GM12878 (cell line): ENCODE results near the gene ANKRD33B. TPM values are rescaled to one million over a fixed set of nuclear protein-coding genes. Genes with fewer than 3 reads are reported as not detected.

Source experiments
- ASH2L ChIP-seq: fragments of 300-600, 200-600 bp; sonication (generic); IDR thresholded peaks from 2 replicates; pipeline ENCODE4 v1.6.1; 2017; ENCODE audit warnings: low read depth, mild to moderate bottlenecking, borderline replicate concordance
- BACH1 ChIP-seq: fragments of 450-650 bp; IDR thresholded peaks from 2 replicates; pipeline ENCODE4 v1.6.1; 2017; ENCODE audit warnings: mild to moderate bottlenecking, borderline replicate concordance
- CBFB ChIP-seq: IDR thresholded peaks from 2 replicates; pipeline ENCODE4 v1.6.1; 2016; ENCODE audit warnings: antibody characterized with exemption, low read depth
- CHD1 ChIP-seq: IDR thresholded peaks from 2 replicates; pipeline ENCODE4 v1.6.1; 2012; ENCODE audit warnings: low read depth, low read length, improper control_type of control experiment
- CREM ChIP-seq: IDR thresholded peaks from 2 replicates; pipeline ENCODE4 v1.6.1; 2014; ENCODE audit warnings: antibody characterized with exemption, low read depth
- EED ChIP-seq: sonication (generic); IDR thresholded peaks from 2 replicates; pipeline ENCODE4 v1.6.1; 2016; ENCODE audit warnings: antibody characterized with exemption, low read depth
- FOS ChIP-seq: IDR thresholded peaks from 3 replicates; pipeline ENCODE4 v1.6.1; 2011; ENCODE audit warnings: borderline replicate concordance; ENCODE audit not compliant: insufficient read length; ENCODE audit errors: extremely low read depth
- GATAD2B ChIP-seq: fragments of 450-650 bp; conservative IDR thresholded peaks from 2 replicates; pipeline ENCODE4 v1.6.1; 2017; ENCODE audit warnings: low read depth, mild to moderate bottlenecking, moderate library complexity
- IRF4 ChIP-seq: IDR thresholded peaks from 2 replicates; pipeline ENCODE4 v1.6.1; 2011; ENCODE audit warnings: low read depth, low read length
- KAT2A ChIP-seq: conservative IDR thresholded peaks from 2 replicates; pipeline ENCODE4 v1.6.1; 2011; ENCODE audit warnings: low read depth, low read length; ENCODE audit not compliant: control insufficient read depth
- KDM1A ChIP-seq: fragments of 200-600 bp; sonication (generic); IDR thresholded peaks from 2 replicates; pipeline ENCODE4 v1.6.1; 2016; ENCODE audit warnings: borderline replicate concordance
- MAX ChIP-seq: IDR thresholded peaks from 2 replicates; pipeline ENCODE4 v1.6.1; 2012; ENCODE audit warnings: low read depth, low read length, improper control_type of control experiment
- MEF2B ChIP-seq: fragments of 450-650 bp; IDR thresholded peaks from 2 replicates; pipeline ENCODE4 v1.6.1; 2018; ENCODE audit warnings: mild to moderate bottlenecking, moderate library complexity; ENCODE audit not compliant: partially characterized antibody, poor library complexity, severe bottlenecking
- MYC ChIP-seq: IDR thresholded peaks from 2 replicates; pipeline ENCODE4 v1.6.1; 2011; ENCODE audit warnings: mild to moderate bottlenecking, low read length, moderate library complexity, inconsistent platforms; ENCODE audit not compliant: insufficient read depth, insufficient replicate concordance, insufficient read length, severe bottlenecking
- PRDM15 ChIP-seq: fragments of 450-650 bp; formaldehyde crosslinking; IDR thresholded peaks from 2 replicates; pipeline ENCODE4 v1.4.0; 2020; ENCODE audit warnings: mild to moderate bottlenecking, moderate library complexity
- RAD21 ChIP-seq: IDR thresholded peaks from 2 replicates; pipeline ENCODE4 v1.6.1; 2011; ENCODE audit warnings: mild to moderate bottlenecking, low read depth, low read length, moderate library complexity; ENCODE audit not compliant: insufficient read depth
- RAD51 ChIP-seq: fragments of 450-650 bp; IDR thresholded peaks from 2 replicates; pipeline ENCODE4 v1.6.1; 2016; ENCODE audit warnings: moderate library complexity, mild to moderate bottlenecking, inconsistent platforms
- RCOR1 ChIP-seq: conservative IDR thresholded peaks from 2 replicates; pipeline ENCODE4 v1.6.1; 2012; ENCODE audit warnings: low read depth, low read length, improper control_type of control experiment
- RELA ChIP-seq: fragments of 450-650 bp; IDR thresholded peaks from 2 replicates; pipeline ENCODE4 v1.8.0; 2014; ENCODE audit warnings: borderline replicate concordance; ENCODE audit not compliant: partially characterized antibody
- STAT1 ChIP-seq: fragments of 450-650 bp; conservative IDR thresholded peaks from 2 replicates; pipeline ENCODE4 v1.6.1; 2014; ENCODE audit warnings: antibody characterized with exemption, mild to moderate bottlenecking
- TAF1 ChIP-seq: IDR thresholded peaks from 2 replicates; pipeline ENCODE4 v1.6.1; 2011; ENCODE audit warnings: mild to moderate bottlenecking, low read depth, low read length, borderline replicate concordance
- TCF12 ChIP-seq: IDR thresholded peaks from 2 replicates; pipeline ENCODE4 v1.6.1; 2011; ENCODE audit warnings: low read depth, mild to moderate bottlenecking, low read length
- YBX1 ChIP-seq: fragments of 450-650 bp; IDR thresholded peaks from 2 replicates; pipeline ENCODE4 v1.6.1; 2016; ENCODE audit warnings: antibody characterized with exemption
- YY1 ChIP-seq: IDR thresholded peaks from 2 replicates; pipeline ENCODE4 v1.6.1; 2011; ENCODE audit warnings: low read depth, mild to moderate bottlenecking, low read length
- ZBED1 ChIP-seq: IDR thresholded peaks from 2 replicates; pipeline ENCODE4 v1.6.1; 2016; ENCODE audit warnings: borderline replicate concordance
- polyA plus RNA-seq, 11 experiments: library from polyadenylated mRNA; depleted of rRNA in 4 of 11; unstranded in 6 of 11; stranded (reverse) in 5 of 11; fragments of >200 nt; fragmentation: Nextera tagmentation in 4 of 11; fragmentation: Illumina TruSeq in 1 of 11; extraction: Ambion mirVana in 4 of 11; extraction: Trizol in 1 of 11; gene quantifications; 1 replicate in 1 of 11; 2 replicates in 10 of 11; pipeline versions ENCODE4 v1.2.1 to v1.2.3, GENCODE V29; 2011 to 2016; ENCODE audit warnings: inconsistent platforms in 2 of 11, missing spikeins in 2 of 11, low read depth in 1 of 11
- total RNA-seq, 4 experiments: library from RNA; depleted of rRNA in 3 of 4; stranded (reverse); fragments of >200 nt in 3 of 4; fragmentation: Illumina TruSeq in 1 of 4; extraction: Trizol in 1 of 4; gene quantifications; 2 replicates each; pipeline versions ENCODE4 v1.2.1 to v1.2.3, GENCODE V29; 2013 to 2021

Gene ANKRD33B
- total and polyA plus RNA-seq, 10 of the 15 experiments (the other 5 are each of a cell fraction or from before 2014, with no cell fraction given) = 4.9 to 61.6 (median 15.6) TPM

- TF ChIP-seq FOS = peak; percentile 2
- TF ChIP-seq KAT2A = no peak
- peak; percentile 5; the same call in 1 of the 2 replicates for TF ChIP-seq RAD21
- peak; percentile 96 for TF ChIP-seq EED
- TF ChIP-seq BACH1 = peak; percentile 80; the same call in 1 of the 2 replicates
- peak; percentile 99 for TF ChIP-seq TCF12
- TF ChIP-seq ASH2L = 0 out of 2 replicates have a peak, but pooled peaks have one; percentile 15
- peak; percentile 60 for TF ChIP-seq RELA
- peak; percentile 54; the same call in 1 of the 2 replicates for TF ChIP-seq GATAD2B
- peak; percentile 99 for TF ChIP-seq IRF4
- TF ChIP-seq MAX = no peak; the same call in 1 of the 2 replicates
- TF ChIP-seq RAD51 = peak; percentile 10; the same call in 1 of the 2 replicates
- TF ChIP-seq MYC = no peak
- TF ChIP-seq KDM1A = no peak
- peak; percentile 39 for TF ChIP-seq MEF2B
- TF ChIP-seq PRDM15 (CRISPR knock-in tag) = no peak
- TF ChIP-seq CBFB = peak; percentile 75; the same call in 1 of the 2 replicates
- TF ChIP-seq ZBED1 = peak; percentile 82; the same call in 1 of the 2 replicates
- TF ChIP-seq YY1 = peak; percentile 75; the same call in 1 of the 2 replicates
- no peak for TF ChIP-seq YBX1
- TF ChIP-seq TAF1 = peak; percentile 62
- TF ChIP-seq CHD1 = no peak
- no peak for TF ChIP-seq STAT1
- peak; percentile 96 for TF ChIP-seq CREM
- TF ChIP-seq RCOR1 = 0 out of 2 replicates have a peak, but pooled peaks have one; percentile 57
These were observed 71.5 kb downstream of the ANKRD33B start (continued) for GRCh38 chr5:10635257-10635866.
